ENCODE measurements around the gene ARHGAP8.
"Not testable (repeated sequence)": the region's sequence is repeated elsewhere in the genome, so short reads cannot be mapped to it uniquely, and the experiment has no call there.

Gene ARHGAP8

DNA sequence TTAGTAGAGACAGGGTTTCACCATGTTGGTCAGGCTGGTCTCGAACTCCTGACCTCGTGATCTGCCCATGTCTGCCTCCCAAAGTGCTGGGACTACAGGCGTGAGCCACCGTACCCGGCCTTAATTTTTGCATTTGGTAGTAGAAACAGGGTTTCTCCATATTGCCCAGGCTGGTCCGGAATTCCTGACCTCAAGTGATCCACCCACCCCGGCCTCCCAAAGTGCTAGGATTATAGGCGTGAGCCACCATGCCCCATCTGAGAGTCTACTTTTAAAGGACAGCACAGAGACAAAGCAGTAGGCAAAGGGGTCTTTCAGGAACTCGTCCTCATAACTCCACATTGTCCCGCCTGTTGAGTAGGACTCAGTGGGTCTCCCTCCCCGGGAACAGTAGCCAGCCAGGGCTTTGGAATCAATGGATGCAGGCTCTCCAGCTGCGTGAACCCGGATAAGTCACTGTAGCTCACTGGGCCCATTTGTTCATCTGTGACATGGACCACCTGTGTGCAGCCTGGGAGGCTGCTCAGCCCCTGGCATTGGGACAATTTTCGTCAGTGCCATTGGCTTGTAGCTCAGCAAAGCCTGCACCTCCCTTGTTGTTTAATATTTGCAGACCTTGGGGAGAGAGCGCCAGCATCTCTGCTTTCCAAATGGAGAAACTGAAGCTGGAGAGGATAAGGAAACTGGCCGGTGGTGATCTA lies 86.1 kb downstream of the ARHGAP8 start:
- DNase-seq, result no peak

DNA sequence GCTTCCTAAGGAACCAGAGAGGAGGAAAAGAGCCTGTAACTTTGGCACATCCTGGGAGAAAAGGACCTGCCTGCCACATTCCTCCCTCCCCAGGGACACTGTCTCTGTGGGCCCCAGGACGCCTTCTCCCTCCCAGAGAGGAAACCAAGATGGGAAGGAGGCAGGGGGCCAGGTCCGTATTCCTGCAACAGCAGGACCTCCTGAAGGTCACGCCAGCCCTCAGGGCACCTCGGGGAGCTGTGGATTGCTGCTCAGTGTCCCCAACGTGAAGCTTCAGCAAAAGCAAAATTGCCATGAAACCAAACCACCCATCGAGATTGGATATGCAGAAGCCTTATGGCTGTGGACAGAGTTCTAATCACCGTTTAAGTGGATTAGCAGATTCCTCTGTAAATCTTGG lies 86.7 kb downstream of the ARHGAP8 start:
- DNase-seq, result no peak

DNA sequence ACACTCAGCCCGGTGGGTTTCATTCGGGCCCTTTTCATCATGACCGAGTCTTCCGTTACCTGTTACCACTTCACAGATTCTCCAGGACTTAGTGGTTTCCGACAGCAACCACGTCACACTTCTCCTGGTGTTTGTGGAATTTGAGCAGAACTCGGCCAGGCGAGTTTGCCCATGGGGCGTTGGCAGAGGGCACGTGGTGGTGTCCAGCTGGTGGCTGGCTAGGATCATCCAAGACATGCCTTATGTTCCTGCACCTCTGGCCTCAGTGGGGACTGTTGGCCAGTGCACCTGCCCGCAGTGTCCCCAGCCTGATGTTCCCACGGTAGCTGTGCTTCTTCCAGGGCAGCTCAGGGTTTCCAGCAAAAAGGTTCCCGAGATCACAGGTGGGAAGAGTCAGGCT lies 87.3 kb downstream of the ARHGAP8 start:
- no peak for DNase-seq

DNA sequence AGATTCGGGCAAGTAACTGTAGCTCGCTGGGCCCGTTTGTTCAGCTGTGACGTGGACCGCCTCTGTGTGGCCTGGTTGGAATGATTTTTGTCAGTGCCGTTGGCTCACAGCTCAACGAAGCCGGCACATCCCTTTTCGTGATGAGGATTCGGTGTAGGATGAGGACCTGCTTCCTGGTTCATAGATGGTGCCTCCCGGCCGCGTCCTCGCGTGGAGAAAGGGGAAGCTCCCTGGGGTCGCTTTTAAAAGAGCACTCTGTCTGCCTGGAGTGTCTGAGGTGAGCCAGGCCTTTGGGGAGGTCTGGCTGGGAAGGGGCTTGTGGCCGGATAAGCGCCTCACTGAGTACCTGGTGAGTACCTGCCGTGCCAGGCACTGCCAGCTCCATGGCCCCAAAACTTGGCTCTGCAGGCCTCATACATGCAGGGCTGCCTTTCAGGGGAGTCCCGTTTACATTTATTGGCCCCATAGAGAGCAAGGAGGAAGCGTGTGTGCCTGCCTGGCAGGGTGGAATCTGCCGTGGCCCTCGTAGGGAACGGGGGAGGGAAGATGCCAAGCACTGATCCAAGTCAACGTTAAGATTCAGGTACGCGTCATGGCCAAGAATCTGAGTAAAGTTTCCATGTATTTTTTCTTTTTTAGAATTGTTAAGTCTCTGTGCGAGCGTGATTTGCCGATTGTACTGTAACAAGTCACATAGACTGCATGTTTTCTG lies 88.4 kb downstream of the ARHGAP8 start:
- no peak for DNase-seq

DNA sequence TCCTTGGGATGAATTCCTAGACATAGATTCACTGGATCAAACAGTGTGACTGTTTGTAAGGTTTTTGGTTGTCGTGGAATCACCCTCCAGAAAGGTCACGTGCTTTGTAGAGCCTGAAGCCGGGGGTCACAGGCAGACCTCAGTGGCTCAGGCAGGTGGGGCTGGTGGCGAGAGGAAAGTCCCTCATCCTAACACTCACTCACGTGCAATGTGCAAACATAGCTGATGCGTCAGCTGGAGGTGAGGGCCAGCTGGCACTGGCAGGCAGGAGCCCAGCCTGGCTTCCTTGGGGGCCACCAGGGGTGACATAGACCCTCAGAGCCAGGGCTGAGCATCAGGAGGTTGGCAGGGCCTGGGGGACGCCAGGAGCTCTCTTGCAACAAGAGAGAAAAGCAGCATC lies 90.0 kb downstream of the ARHGAP8 start:
- no peak for DNase-seq

DNA sequence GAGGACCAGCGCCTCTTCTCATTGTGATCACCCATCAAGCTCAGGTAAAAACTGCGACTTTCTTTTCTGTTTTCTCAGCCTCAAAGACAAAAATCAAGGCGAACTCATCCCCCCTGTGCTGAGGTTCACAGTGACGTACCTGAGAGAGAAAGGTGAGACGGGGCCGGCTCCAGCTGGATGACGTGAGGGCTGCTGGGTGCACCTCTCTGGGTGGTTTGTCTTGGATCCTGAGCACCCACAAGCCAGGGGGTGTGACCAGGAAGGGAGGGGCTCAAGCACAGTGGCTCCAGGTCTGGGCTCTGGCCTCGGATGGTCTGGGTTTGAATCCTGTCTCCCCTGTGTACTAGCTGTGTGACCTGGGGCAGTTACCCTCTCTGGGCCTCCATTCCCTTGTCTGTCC lies 92.8 kb downstream of the ARHGAP8 start:
- no peak for DNase-seq

DNA sequence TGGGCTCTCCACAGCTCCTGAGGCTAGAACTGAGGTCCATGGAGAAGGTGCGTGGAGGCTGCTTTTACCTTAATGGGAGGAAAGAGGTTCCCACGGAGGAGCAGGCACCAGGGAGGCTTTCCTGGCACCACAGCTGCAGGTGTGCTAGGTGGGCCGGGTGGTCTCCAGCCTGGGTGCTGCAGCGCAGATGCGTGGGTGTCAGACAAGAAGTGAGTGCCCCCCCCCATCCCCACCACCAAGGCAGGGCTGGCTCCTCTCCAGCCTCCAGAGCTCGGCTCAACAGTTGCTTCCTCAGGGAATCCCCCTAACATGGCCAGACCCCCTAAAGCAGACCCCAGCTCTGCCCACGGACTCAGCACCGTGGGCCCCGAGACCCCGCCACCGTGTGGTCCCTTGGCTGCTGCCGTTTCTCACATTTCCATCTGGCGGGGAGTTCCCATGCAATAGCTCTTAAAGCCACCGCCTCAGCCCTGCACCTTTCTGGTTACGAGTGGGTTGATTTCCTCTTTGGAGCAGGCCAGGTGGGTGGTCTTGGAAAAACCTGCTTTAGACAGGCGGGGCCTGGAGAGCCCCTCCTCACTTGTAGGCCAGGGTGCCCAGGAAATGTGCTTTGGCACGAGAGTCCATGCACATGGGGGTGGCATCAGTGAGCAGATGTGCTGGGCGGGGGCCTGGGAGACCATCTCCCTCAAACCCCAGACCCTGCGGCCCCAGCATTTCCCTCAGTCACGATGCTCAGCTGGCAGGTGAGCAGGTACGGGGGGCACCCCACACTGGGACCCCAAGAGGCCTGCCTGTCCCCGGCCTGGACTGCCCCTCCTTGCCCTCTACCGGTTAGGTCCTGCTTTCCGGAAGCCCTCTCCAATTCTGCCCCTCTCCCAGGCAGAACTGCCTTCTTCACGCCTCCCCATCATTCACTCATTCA lies 93.7 kb downstream of the ARHGAP8 start:
- no peak for DNase-seq

DNA sequence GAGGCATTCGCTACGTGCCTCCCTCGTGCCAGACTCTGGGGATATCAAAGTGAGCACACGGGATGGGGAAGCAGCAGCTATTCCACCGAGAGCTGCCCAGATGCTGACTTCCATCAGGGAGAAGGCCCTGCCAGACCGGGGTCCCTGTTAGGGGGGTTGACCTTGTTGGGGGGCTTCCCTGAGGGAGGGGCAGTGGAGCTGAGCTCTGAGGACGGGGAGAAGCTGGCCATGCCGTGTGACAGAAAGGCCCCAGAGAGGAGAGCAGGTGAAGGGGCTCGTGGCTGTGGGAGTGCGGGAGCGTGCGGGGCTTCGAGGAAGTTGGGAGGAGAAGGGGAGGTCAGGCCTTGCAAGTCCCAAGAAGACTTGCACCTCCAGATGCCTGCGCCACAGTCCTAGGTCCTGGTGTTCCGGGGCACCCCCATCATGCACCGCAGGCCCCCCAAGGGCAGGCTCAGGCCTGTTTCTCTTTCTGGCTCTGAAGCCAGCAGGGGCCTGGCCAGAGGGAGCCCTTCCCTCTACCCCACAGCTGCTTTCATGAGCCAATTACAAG lies 94.4 kb downstream of the ARHGAP8 start:
- no peak for DNase-seq

DNA sequence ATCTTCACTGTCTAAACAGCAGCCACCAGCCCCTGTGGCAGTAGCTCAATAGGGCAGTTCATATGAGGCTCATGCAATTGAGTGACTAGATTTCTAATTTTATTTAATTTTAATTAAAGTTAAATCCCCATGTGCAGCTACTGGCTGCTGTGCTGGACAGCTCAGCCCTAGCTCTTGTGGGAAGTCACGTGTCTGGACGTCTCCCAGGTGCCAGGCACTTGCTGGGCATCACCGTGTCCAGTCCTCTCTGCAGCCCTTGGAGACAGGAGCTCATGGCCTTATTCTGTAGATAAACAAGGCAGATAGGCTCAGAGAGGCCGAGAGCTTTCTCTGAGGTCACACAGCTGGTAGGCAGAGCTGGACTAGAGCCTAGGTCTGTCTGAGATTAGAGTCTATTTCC lies 95.0 kb downstream of the ARHGAP8 start:
- DNase-seq, result no peak

DNA sequence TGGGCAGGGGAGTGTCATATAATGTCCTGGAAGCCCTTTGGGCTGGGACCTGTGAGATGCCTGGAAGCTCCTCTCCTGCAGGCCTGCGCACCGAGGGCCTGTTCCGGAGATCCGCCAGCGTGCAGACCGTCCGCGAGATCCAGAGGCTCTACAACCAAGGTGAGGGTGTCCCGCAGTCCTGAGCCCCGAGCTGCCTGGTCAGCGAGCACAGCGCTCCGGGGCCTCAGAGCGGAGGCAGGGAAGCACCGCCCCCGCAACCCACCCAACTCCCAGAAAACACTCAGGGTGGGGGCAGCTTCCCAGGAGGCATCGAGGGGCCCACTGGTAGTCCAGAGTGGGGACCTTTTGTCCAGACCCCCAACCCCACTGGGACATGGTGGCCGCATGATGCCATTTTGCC lies 95.5 kb downstream of the ARHGAP8 start:
- DNase-seq, result no peak

DNA sequence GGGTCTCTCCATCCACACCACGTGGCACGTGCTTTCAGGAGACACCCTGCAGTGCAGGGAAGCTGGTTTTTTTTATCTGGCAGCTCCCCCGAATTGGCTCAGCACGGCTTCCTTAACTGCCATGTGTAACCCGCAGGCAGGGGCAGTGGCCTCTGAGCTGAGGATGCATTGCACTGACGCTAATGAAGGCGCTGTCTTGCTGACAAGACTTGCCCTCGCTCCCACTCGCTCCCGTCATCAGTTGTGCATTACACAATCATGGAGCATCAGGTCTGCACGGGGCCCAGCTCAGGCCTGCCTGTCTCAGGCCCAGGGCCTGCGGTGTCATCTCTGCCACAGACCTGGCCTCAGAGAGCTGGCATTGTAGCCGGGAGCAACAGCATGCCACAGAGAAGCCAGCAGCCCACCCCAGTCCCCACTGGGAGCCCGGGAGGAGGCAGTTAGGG lies 95.9 kb downstream of the ARHGAP8 start:
- no peak for DNase-seq

DNA sequence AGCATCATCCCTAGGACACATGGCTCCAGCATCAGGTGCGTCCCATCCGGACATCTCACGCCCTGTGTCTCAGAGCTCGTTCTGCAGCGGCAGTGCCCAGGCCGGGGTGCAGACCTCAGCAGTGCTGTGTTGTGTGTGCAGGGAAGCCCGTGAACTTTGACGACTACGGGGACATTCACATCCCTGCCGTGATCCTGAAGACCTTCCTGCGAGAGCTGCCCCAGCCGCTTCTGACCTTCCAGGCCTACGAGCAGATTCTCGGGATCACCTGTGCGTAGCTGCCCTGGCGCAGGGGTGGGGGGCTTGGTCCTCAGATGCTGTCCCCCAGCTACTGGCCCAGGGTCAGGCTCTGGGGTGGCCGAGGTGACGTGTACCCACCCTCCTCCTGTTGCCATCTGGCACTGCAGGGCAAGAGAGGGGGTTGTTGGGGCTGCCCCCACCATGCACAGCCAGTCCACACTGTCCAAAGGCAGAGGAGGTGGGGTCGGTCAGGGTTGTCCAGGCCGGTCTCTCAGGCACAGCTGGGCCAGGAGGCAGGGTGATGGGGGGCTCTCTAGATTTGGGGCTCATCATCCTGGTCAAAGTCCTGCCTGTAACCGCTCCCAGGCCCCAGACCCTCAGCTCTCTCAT lies 96.5 kb downstream of the ARHGAP8 start:
- DNase-seq, result no peak

DNA sequence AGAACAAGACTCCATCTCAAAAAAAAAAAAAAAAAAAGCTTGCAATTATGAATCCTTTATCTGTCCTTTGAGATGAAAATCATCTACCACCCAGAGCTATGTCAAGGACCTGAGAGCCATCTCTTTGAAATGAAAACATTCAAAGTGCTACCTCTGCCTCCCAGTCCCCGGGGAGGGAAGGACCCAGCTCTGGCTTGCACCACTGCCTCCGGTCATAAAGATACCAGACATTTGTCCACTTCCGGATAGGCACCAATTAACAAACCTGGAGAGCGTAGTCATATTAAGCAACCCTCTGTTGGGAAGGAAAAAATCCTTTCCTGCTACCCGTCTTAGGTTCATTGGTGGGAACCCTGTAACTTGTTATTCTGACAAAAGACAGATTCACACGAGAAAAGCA lies 98.6 kb downstream of the ARHGAP8 start:
- no peak for DNase-seq

DNA sequence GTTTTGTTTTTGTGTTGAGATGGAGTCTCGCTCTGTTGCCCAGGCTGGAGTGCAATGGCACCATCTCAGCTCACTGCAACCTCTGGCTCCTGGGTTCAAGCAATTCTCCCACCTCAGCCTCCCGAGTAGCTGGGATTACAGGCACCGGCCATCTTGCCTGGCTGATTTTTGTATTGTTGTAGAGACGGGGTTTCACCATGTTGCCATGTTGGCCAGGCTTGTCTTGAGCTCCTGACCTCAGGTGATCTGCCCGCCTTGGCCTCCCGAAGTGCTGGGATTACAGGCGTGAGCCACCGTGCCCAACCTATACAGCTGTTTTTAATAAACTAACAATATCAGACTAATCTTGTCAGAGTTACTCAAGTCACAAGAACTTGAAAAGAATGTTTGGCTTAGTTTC lies 102.3 kb downstream of the ARHGAP8 start:
- not testable (repeated sequence) for DNase-seq

DNA sequence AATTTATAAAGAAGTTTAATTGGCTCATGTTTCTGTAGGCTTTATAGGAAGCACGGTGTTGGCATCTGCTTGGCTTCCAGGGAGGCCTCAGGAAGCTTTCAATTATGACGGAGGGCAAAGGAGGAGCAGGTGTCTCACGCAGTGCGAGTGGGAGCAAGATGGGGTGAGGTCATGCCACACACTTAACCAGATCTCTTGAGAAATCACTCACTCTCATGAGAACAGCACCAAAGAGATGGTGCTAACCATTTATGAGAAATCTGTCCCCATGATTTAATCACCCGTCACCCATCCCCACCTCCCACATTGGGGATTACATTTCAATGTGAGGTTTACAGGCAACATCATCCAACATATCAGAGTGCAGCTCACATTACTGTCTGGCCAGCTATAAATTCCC lies 103.5 kb downstream of the ARHGAP8 start:
- DNase-seq, result no peak

DNA sequence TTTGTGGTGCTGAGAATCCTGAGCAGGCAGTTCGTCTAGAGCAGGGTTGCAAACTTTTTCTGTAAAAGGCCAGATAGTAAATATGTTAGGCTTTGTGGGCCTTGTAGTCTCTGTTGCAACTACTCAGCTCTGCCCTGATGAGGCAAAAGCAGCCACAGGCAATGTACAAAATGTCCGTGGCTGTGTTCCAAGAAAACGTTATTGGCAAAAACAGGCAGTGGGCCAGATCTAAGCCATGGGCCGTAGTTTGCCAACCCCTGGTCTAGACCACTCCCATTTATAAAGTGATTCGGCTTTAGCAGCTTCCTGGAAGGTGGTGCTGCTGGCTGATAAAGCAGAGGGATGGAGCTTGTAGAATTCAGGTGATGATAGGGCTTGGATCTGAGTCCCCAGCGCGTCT lies 106.4 kb downstream of the ARHGAP8 start:
- DNase-seq, result not testable (repeated sequence)

DNA sequence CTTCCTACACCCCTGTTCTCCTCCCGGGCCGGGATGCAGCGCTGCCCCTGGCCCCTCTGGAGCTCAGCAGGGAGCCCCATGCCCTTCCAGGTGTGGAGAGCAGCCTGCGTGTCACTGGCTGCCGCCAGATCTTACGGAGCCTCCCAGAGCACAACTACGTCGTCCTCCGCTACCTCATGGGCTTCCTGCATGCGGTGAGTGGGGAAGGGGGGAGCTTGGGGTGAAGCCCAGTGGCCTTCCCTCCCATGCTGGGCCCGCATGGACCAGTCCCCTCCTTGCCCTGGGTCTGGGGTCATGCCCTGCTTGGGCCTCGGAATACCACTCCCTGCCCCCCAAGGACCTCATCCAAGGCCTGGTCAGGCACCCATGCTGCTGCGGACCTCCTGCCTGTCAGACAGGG lies 107.3 kb downstream of the ARHGAP8 start:
- no peak for DNase-seq

DNA sequence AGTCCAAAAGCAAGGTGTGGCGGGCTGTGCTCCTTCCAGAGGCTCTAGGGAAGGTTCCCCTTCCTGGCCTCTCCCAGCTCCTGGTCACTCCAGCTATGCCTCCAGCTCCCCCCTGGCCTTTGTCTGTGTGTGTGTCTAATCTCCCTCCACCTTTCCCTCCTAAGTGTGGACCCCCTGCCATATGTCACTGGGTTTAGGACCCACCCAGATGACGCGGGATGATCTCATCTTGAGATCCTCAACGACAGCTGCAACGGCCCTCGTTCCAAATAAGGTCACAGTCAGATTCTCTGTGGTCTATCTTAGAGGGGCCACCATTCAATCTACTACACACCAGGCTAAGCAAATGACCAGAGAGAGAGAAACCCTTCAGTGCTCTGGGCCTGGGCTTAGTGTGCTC lies 107.9 kb downstream of the ARHGAP8 start:
- DNase-seq, result no peak

DNA sequence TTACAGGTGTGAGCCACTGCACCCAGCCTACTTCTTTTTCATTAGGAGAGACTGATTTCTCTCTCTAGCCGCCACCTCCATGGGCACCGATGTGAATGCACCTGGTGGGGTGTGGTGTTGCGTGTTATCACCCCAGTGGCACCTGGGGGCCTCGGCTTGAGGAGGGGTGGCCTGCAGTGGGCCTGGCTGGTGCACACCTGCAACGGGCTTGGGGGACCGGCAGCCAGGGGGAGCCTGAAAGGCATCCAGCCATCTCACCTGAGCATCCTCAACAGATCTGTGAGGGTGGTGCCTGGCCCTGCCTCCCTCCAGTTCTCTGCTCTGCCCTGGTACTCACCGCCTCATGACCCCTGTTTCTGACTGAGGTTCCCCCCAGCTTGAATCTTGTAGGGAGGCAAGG lies 108.9 kb downstream of the ARHGAP8 start:
- DNase-seq, result no peak

DNA sequence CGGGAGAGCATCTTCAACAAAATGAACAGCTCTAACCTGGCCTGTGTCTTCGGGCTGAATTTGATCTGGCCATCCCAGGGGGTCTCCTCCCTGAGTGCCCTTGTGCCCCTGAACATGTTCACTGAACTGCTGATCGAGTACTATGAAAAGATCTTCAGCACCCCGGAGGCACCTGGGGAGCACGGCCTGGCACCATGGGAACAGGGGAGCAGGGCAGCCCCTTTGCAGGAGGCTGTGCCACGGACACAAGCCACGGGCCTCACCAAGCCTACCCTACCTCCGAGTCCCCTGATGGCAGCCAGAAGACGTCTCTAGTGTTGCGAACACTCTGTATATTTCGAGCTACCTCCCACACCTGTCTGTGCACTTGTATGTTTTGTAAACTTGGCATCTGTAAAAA lies 109.9 kb downstream of the ARHGAP8 start:
- no peak for DNase-seq

DNA sequence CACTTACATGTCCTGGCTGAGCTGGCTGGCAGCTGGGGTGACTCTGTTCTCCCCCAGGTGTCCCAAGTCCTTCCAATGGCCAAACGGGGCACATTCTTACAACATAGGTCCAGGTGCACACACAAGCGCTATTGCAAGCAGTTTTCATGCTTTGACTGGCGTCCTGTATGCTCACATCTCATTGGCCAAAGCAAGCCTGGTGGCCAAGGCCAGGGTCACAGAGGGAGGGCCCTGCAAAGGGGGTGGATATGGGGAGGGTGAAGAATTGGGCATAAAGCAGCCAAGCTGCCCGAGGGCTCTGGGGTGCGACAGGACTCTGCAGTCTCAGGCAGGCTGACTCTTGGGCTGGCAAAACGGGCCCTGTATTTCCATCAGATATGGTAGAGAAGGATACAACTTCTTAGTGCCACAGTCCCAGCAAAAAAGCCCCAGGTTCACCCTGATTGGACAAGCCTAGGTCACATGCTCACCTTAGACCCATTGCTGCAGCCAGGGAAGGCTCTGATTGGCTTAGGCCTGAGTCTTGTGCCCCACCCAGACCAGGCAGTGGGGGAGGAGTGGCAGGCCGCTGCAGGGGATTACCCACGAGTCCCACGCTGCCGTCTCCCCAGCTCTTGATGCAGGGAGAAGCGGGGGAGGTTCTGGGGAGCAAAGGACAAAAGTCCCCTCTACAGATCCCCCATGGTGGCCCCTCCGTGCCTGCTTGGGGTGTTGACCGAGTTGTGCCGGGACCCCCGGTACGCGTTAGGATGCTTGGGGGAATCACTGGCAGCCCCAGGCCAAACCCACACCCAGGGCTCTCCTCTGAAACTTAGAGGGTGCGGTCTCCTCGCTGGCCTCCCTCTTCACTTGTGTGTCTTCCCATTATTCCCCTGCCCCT lies 110.8 kb downstream of the ARHGAP8 start:
- no peak for DNase-seq
